ENCODE measurements around the gene POLR3A. TPM values are rescaled to one million over a fixed set of nuclear protein-coding genes. Genes with fewer than 3 reads are reported as not detected.

The POLR3A gene
- total and polyA plus RNA-seq, 2 of the 13 experiments (the other 11 are each of a cell fraction or from before 2014, with no cell fraction given): 13.6 to 19.2 TPM

DNA sequence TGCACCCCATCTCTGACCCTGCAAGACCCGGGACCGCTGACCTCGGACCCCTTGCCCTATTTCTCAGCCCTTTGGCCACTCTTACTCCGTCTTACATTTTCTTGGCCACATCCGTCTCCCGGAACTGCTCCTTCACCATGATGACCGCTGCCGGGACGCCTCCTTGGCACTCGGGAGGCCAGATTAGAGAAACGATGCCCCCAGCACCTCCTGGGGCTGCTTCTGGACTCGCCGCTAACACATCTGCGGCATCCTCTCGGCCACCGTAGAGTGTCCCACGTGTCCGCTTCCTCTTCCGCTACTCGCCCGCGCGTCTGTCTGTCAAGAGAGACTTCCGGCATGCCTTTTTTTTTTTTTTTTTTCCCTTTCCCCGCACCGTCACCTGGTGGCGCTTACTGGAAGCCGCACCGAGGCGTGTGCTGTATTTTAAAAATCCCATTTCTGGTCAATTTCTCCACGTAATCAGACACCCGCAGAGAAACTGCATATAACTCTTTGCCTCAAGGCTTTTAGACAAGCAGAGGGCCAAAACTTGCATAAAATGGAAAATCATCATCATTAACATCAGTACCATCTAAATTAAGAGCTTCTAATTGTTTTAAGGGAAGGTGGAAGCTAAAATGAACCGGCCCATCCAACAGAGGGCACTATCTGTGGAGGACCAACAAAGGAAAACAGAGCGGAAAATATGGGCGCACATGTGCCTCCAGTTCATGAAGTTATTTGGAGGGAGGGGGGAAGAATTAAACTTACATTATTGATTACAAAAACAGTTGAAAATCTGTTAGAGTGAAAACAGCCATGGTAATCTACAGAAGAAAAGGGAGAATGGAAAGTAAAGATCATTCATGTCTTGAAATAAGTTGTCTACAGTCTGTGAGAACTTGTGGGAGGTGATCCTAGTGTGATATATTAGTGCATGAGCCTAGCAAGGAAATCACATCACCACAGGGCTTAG lies at the start of gene POLR3A (continued):
- peak; percentile 57; the same call in 1 of the 2 replicates for TF ChIP-seq POGK (CRISPR knock-in tag; conservative IDR thresholded peaks at IDR 0.05)
- 0 out of 2 replicates have a peak, but pooled peaks have one; percentile 41 for TF ChIP-seq KDM5B (CRISPR knock-in tag; IDR thresholded peaks at IDR 0.05; ENCODE audit: borderline replicate concordance)
- TF ChIP-seq ZEB1 (IDR thresholded peaks at IDR 0.05; ENCODE audit: insufficient replicate concordance, low read depth): no peak
- TF ChIP-seq FOXC1 (CRISPR knock-in tag; IDR thresholded peaks at IDR 0.05; ENCODE audit: borderline replicate concordance): peak; percentile 57; the same call in 1 of the 2 replicates
- TF ChIP-seq, protein P1, sequence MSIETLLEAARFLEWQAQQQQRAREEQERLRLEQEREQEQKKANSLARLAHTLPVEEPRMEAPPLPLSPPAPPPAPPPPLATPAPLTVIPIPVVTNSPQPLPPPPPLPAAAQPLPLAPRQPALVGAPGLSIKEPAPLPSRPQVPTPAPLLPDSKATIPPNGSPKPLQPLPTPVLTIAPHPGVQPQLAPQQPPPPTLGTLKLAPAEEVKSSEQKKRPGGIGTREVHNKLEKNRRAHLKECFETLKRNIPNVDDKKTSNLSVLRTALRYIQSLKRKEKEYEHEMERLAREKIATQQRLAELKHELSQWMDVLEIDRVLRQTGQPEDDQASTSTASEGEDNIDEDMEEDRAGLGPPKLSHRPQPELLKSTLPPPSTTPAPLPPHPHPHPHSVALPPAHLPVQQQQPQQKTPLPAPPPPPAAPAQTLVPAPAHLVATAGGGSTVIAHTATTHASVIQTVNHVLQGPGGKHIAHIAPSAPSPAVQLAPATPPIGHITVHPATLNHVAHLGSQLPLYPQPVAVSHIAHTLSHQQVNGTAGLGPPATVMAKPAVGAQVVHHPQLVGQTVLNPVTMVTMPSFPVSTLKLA (IDR thresholded peaks at IDR 0.05): peak; percentile 68
- TF ChIP-seq ZNF687 (CRISPR knock-in tag; IDR thresholded peaks at IDR 0.05): peak; percentile 87
- TF ChIP-seq ZNF598 (CRISPR knock-in tag; IDR thresholded peaks at IDR 0.05; ENCODE audit: borderline replicate concordance): no peak
- TF ChIP-seq, protein P2, sequence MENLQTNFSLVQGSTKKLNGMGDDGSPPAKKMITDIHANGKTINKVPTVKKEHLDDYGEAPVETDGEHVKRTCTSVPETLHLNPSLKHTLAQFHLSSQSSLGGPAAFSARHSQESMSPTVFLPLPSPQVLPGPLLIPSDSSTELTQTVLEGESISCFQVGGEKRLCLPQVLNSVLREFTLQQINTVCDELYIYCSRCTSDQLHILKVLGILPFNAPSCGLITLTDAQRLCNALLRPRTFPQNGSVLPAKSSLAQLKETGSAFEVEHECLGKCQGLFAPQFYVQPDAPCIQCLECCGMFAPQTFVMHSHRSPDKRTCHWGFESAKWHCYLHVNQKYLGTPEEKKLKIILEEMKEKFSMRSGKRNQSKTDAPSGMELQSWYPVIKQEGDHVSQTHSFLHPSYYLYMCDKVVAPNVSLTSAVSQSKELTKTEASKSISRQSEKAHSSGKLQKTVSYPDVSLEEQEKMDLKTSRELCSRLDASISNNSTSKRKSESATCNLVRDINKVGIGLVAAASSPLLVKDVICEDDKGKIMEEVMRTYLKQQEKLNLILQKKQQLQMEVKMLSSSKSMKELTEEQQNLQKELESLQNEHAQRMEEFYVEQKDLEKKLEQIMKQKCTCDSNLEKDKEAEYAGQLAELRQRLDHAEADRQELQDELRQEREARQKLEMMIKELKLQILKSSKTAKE (CRISPR knock-in tag; IDR thresholded peaks at IDR 0.05; ENCODE audit: borderline replicate concordance): no peak
- 0 out of 2 replicates have a peak, but pooled peaks have one; percentile 83 for TF ChIP-seq ZBTB10 (CRISPR knock-in tag; IDR thresholded peaks at IDR 0.05; ENCODE audit: borderline replicate concordance)
- TF ChIP-seq NFYB (CRISPR knock-in tag; IDR thresholded peaks at IDR 0.05): peak; percentile 92
- 0 out of 2 replicates have a peak, but pooled peaks have one; percentile 37 for TF ChIP-seq ZNF430 (CRISPR knock-in tag; IDR thresholded peaks at IDR 0.05)
- peak; percentile 59 for TF ChIP-seq RBM39 (IDR thresholded peaks at IDR 0.05; ENCODE audit: low read depth, low read length, poor library complexity, severe bottlenecking)
